Spleen (tissue), 11 donors: ENCODE data around the gene HOMER1. TPM values are rescaled to one million over a fixed set of nuclear protein-coding genes. Genes with fewer than 3 reads are reported as not detected.

Experiments used
- DNase-seq: peaks from one replicate; pipeline ENCODE4 v3.0.0-alpha.2; 2020
- H3K27ac ChIP-seq, 8 donors: fragments of 200-600 bp; sonication (generic) in 7 of 8; 1 replicate in 4 of 8; 2 replicates in 4 of 8; pipeline versions ENCODE4 v1.5.0 to v1.8.0; 2016 to 2021; ENCODE audit warnings: inconsistent platforms in 4 of 8, mild to moderate bottlenecking in 4 of 8, moderate library complexity in 1 of 8
- H3K27me3 ChIP-seq, 7 donors: fragments of 200-600 bp; sonication (generic) in 6 of 7; replicated peaks in 1 of 7; 1 replicate in 4 of 7; 2 replicates in 3 of 7; pipeline versions ENCODE4 v1.5.0 to v1.8.0; 2016 to 2021; ENCODE audit warnings: inconsistent platforms in 3 of 7, mild to moderate bottlenecking in 1 of 7
- H3K36me3 ChIP-seq, 6 donors: fragments of 200-600 bp; sonication (generic) in 5 of 6; 1 replicate in 4 of 6; 2 replicates in 2 of 6; pipeline versions ENCODE4 v1.5.0 to v1.8.0; 2016 to 2021; ENCODE audit warnings: inconsistent platforms in 2 of 6
- H3K4me1 ChIP-seq, 6 donors: fragments of 200-600 bp; sonication (generic) in 5 of 6; 1 replicate in 3 of 6; 2 replicates in 3 of 6; pipeline versions ENCODE4 v1.5.0 to v1.8.0; 2016 to 2021; ENCODE audit warnings: inconsistent platforms in 3 of 6
- H3K4me3 ChIP-seq, 8 donors: fragments of 200-600 bp; sonication (generic) in 7 of 8; 1 replicate in 4 of 8; 2 replicates in 4 of 8; pipeline versions ENCODE4 v1.5.0 to v1.8.0; 2016 to 2021; ENCODE audit warnings: inconsistent platforms in 4 of 8, mild to moderate bottlenecking in 4 of 8, moderate library complexity in 2 of 8
- H3K9me3 ChIP-seq, 8 donors: fragments of 200-600 bp; sonication (generic) in 7 of 8; 1 replicate in 4 of 8; 2 replicates in 4 of 8; pipeline versions ENCODE4 v1.5.0 to v1.8.0; 2016 to 2021; ENCODE audit warnings: inconsistent platforms in 4 of 8
- CTCF ChIP-seq, 11 experiments: fragments of 200-600 bp in 7 of 11; fragments of 450-650 bp in 4 of 11; sonication (generic) in 4 of 11; IDR thresholded peaks in 8 of 11; conservative IDR thresholded peaks in 3 of 11; 1 replicate in 7 of 11; 2 replicates in 4 of 11; pipeline versions ENCODE4 v1.4.0 to v1.8.0; 2016 to 2021; ENCODE audit warnings: antibody characterized with exemption in 11 of 11, inconsistent platforms in 4 of 11, mild to moderate bottlenecking in 1 of 11
- POLR2A ChIP-seq, 3 donors: fragments of 450-650 bp; IDR thresholded peaks; one replicate each; pipeline ENCODE4 v1.5.1; 2017; ENCODE audit warnings: antibody characterized with exemption in 3 of 3, mild to moderate bottlenecking in 1 of 3
- POLR2AphosphoS5 ChIP-seq, 3 donors: sonication (generic); formaldehyde crosslinking; IDR thresholded peaks; one replicate each; pipeline ENCODE4 v1.5.1; 2017; ENCODE audit warnings: antibody characterized with exemption in 3 of 3
- WGBS, 5 donors: extraction: QIAGEN DNeasy Blood & Tissue Kit in 3 of 5; methylation state at CpG; one replicate each; pipeline versions ENCODE4 v1.1.5 to v1.1.7; 2013 to 2018; 5-methylcytosine and 5-hydroxymethylcytosine counted together
- intact Hi-C: fragments of 100-400 bp; cut with DNase I; formaldehyde crosslinking; loops from one replicate; pipeline ENCODE4 v1.15.0; 2023; ENCODE audit warnings: low total_unique reads
- polyA plus RNA-seq, 3 donors: library from polyadenylated mRNA; stranded (reverse); fragments of 200-250 nt; gene quantifications; one replicate each; pipeline ENCODE4 v1.2.1, GENCODE V29; 2013
- total RNA-seq, 7 donors: library from RNA; depleted of rRNA in 3 of 7; stranded (reverse); fragments of >200 nt in 3 of 7; fragmentation: NEBNext Ultra II Directional in 4 of 7; extraction: Animal tissue kit (Norgen Biotek cat#: 25700) in 4 of 7; gene quantifications; one replicate each; pipeline versions ENCODE4 v1.1.0 to v1.2.1, GENCODE V29; 2016 to 2021
- donor health status: healthy with polysubstance abuse.
- donor health status: DM: no; HTN: no; CAD: no; lungs with moderate emphysema.
- donor health status: DM: no; HTN: no; CAD: no.
- donor health status: Bipolar disorder and iron deficiency.
- donor health status: healthy.
- donor health status: DM: no; HTN: no; CAD: no.
- donor health status: DM: yes; HTN: yes; CAD: no.

The HOMER1 gene
- total and polyA plus RNA-seq, 10 donors, result 0.39 to 5.2 (median 2.4) TPM

- intact Hi-C loops, result no loop called here
- TF ChIP-seq CTCF (IDR thresholded peaks at IDR 0.05 in 8 of 11, conservative IDR thresholded peaks at IDR 0.05 in 3 of 11), result no peak
- no peak for TF ChIP-seq POLR2AphosphoS5 (IDR thresholded peaks at IDR 0.05)
- no peak for TF ChIP-seq POLR2A (IDR thresholded peaks at IDR 0.05)
- 94 to 100% (median 97%) methylated on average over 1 of the region's 1 CpG for WGBS, 5 donors
These were observed 114.9 kb downstream of the HOMER1 start for GRCh38 chr5:79399046-79399445.

GRCh38 chr5:79397080-79397479 lies 116.9 kb downstream of the HOMER1 start:
- TF ChIP-seq POLR2A (IDR thresholded peaks at IDR 0.05) (no peak), POLR2AphosphoS5 (IDR thresholded peaks at IDR 0.05) (no peak), CTCF (IDR thresholded peaks at IDR 0.05 in 8 of 11, conservative IDR thresholded peaks at IDR 0.05 in 3 of 11) (no peak)
- H3K27me3 ChIP-seq, result no peaks in the 10 kb centered on the region
- no peak overlapping the region for H3K27ac ChIP-seq
- no peaks in the 10 kb centered on the region for H3K4me1 ChIP-seq
- H3K4me3 ChIP-seq, result no peak overlapping the region
- H3K36me3 ChIP-seq, result no peaks in the 10 kb centered on the region
- 87 to 97% (median 91%) methylated on average over 1 of the region's 1 CpG for WGBS, 5 donors
- intact Hi-C loops, result no loop called here
- no peaks in the 10 kb centered on the region for H3K9me3 ChIP-seq
- DNase-seq, result no peak

More at GRCh38 chr5:79399046-79399445, 114.9 kb downstream of the HOMER1 start:
- Histone ChIP-seq H3K9me3 (no peaks in the 10 kb centered on the region), H3K4me3 (no peak overlapping the region), H3K27ac (no peak overlapping the region), H3K4me1 (no peaks in the 10 kb centered on the region), H3K36me3 (no peaks in the 10 kb centered on the region), H3K27me3 (no peaks in the 10 kb centered on the region)
- no peak for DNase-seq

- Histone ChIP-seq H3K4me1 (no peaks in the 10 kb centered on the region), H3K4me3 (no peak overlapping the region), H3K9me3 (no peaks in the 10 kb centered on the region), H3K36me3 (no peaks in the 10 kb centered on the region), H3K27me3 (no peaks in the 10 kb centered on the region), H3K27ac (no peak overlapping the region)
- intact Hi-C loops, result no loop called here
- no peak for DNase-seq
- no peak for TF ChIP-seq CTCF (IDR thresholded peaks at IDR 0.05 in 8 of 11, conservative IDR thresholded peaks at IDR 0.05 in 3 of 11)
- no peak for TF ChIP-seq POLR2A (IDR thresholded peaks at IDR 0.05)
- TF ChIP-seq POLR2AphosphoS5 (IDR thresholded peaks at IDR 0.05), result no peak
These were observed 117.7 kb downstream of the HOMER1 start for GRCh38 chr5:79396265-79396664.

GRCh38 chr5:79395296-79395695 lies 118.6 kb downstream of the HOMER1 start:
- intact Hi-C loops, result no loop called here
- TF ChIP-seq POLR2A (IDR thresholded peaks at IDR 0.05), result no peak
- TF ChIP-seq POLR2AphosphoS5 (IDR thresholded peaks at IDR 0.05), result no peak
- TF ChIP-seq CTCF (IDR thresholded peaks at IDR 0.05 in 8 of 11, conservative IDR thresholded peaks at IDR 0.05 in 3 of 11), result no peak
- WGBS, 5 donors, result 75 to 97% (median 78%) methylated on average over 3 of the region's 3 CpGs
- Histone ChIP-seq H3K4me3 (no peak overlapping the region), H3K36me3 (no peaks in the 10 kb centered on the region), H3K9me3 (no peaks in the 10 kb centered on the region), H3K4me1 (no peaks in the 10 kb centered on the region), H3K27me3 (no peaks in the 10 kb centered on the region), H3K27ac (no peak overlapping the region)
- DNase-seq, result no peak
